Glomerular visceral epithelial cell (primary cell): Measurements from ENCODE around the gene SNX15.
"Not testable (repeated sequence)": the region's sequence is repeated elsewhere in the genome, so short reads cannot be mapped to it uniquely, and the experiment has no call there.

ENCODE experiments used
- DNase-seq: peaks from one replicate; pipeline ENCODE4 v3.0.0-alpha.2; 2016; ENCODE audit errors: extremely low spot score

The SNX15 gene

DNA sequence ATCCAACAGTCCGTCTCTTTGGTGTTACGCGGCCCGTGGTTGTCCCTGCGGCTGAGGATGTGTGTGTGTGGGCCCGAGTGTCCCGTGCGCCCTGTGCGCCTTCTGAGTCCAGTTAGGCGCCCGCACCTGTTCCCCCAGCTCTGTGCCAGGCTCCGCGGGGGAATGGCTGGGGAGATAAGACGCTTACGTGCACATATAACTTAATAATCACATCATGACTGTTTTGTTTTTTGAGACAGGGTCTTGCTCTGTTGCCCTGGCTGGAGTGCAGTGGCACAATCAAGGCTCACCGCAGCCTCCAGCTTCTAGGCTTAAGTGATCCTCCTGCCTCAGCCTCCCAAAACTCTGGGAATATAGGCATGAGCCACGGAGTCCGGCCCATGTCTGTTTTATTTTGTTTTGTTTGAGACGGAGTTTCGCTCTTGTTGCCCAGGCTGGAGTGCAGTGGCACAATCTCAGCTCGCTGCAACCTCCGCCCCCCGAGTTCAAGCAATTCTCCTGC is 12.5 kb upstream of the SNX15 start:
- DNase-seq, result no peak

DNA sequence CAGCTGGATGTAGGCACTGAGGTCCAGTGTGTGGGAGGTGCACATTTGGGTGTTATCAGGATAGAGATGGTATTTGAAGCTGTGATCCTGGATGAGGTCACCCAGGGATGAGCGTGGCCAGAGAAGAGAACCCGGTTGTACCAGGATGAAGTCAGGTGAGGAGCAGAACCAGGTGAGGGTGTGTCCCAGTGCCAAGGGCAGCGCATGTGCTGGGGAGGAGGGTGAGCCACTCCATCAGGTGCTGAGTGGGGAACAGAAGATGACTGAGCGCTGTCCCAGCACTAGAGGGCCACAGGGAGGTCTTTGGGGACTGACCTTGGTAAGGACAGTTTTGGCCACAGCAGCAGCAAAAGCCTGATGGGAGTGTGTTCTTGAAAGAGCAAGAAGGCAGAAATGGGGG is 10.5 kb upstream of the SNX15 start:
- no peak for DNase-seq

DNA sequence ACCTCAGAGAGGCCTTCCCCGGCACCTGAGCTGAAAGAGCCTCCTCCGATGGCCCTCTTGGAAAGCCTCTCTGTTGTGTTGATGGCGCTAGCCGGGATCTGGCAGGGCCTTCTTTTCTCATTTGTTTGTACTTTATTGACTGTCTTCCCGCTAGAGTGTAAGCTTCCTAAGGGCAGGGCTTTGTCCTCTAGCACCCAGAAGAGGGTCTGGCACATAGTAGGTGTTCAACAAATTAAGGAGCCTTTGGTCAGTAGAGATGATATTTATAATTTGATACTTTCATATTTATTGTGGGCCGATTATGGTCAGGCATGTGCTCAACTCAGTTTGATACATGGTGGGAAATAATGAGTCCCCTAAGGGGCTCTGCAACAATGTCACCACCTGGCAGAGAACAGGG is 9.3 kb upstream of the SNX15 start:
- DNase-seq, result no peak

DNA sequence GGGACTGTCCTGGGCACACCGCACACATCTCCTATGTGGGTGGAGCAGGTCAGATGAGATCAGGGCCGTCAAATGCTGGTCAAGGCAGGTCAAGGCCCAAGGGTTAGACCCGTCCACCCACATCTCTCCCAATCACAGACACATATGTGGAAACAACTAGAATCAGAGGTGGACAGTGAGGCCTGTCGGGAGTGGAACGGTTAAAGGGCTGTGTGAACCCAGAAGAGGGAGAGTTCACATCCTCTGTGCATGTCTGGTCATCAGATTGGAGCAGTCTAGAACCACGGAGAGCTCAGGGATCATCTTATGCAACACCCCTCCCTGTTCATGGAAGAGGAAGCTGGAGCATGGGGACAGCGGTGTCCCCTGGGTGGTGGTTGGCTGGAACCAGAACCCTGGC is 7.4 kb upstream of the SNX15 start:
- DNase-seq, result no peak

DNA sequence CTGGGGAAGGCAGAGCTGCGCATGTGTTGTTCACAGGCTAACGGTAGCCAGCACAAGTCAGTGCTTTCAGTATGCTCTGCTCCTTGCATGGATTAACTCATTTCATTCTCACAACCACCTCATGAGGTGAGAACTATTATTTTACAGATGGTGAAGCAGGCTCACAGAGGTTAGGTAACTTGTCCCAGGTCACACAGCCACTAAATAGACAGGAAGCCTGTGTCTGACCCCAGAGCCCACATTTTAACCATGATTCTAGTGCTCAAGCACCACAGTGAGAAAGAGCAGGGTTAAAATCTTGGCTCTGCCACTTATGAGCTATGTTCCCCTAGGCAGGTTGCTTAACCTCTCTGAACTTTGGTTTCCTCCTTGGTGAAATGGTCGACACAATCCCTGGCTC is 6.2 kb upstream of the SNX15 start:
- DNase-seq, result no peak

DNA sequence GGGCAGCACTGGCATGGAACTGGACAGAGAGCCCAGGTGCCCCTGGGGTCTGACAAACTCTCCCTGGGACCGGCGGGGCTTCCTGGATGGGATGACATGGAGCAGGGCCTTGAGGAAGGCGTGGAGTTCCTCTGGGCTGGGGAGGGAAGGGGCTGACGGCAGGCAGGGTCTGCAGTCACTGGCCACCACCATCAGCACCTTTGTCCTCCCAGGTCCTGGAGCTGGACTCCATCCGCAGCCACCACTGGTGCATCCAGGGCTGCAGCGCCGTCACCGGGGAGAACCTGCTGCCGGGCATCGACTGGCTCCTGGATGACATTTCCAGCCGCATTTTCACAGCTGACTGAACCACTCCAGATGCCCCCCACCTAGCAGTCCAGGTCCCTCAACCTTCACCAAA is 5.7 kb upstream of the SNX15 start:
- DNase-seq, result no peak

DNA sequence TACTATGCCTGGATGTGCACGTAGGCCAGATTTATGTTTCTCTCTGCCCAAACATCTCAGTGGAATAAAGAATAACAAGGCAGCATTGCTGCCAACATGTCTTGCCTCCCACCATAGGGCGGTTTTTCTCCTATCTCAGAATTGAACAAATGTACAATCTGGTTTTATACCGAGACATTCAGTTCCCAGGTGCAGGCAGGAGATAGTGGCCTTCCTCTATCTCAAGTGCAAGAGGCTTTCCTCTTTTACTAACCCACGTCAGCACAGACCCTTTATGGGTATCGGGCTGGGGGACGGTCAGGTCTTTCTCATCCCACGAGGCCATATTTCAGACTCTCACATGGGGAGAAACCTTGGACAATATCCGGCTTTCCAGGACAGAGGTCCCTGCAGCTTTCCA is 3.7 kb upstream of the SNX15 start:
- not testable (repeated sequence) for DNase-seq

DNA sequence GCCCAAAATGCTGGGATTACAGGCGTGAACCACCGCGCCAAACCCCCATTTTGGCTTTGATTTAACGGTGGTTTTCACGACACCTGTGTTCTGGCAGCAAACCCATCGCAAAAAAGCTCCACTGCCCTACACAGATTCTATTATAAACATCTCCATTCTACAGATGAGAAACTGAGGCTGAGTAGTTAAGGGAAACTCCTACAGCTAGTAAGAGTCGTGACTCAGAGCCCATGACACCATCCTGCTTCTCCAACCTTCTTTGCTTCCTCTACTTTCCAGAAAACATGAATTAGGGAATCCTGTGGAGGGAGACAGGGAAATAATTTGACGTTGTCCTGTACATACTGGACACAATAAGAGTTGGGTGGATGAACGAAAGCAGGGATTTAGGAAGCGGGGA is 429 bp upstream of the SNX15 start:
- DNase-seq, result no peak

DNA sequence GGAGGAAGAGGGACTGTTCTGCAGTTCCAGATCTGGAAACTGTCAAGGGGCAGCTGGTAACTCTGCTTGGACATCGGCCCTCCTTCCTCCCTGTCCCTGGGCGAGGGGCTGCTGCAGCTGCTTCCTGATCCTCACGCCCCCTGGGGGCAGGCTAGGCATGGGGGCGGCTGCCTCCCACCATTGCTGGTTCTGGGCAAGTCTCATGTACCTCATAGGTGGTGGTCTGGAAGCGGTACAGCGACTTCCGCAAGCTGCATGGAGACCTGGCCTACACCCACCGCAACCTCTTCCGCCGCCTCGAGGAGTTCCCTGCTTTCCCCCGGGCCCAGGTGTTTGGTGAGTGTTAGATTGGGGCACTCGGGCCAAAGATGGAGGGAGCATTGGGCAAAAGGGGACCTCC is 5.0 kb downstream of the SNX15 start:
- DNase-seq, result no peak

DNA sequence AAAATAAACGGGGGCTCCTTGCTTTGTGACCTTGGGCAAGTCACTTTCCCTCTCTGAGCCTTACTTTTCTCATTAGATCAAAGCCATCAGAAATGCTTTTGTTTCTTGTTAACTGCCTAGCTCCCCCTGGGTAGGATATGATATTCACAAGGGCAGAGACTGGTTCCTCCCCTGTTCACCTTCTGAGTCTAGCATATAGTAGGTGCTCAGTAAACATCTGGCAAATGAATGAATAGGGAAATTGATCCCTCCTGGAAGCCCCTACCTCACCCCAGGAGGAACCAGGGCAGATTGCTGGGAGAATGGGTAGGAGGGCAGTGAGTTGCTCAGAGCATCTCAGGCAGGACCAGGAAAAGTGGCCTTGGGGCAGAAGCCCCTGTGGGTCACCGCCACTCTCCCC is 7.2 kb downstream of the SNX15 start:
- DNase-seq, result no peak

DNA sequence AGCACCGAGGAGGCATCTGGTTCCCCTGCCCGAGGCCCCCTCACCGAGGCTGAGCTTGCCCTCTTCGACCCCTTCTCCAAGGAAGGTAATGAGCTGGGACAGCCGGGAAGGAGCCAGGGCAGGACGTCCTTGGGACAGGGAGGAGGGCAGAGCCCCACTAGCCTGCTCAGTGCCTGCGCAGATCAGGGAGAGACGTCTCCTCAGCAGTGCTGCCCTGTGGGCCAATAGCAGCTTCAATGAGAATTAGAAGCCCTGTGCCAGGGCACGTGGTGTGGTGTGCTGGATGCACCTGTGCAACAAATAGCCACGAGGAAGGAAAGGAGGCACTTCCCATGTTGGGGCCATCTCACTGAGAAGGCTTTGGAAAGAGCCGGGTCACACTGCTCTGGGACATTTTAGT is 8.3 kb downstream of the SNX15 start:
- DNase-seq, result no peak

DNA sequence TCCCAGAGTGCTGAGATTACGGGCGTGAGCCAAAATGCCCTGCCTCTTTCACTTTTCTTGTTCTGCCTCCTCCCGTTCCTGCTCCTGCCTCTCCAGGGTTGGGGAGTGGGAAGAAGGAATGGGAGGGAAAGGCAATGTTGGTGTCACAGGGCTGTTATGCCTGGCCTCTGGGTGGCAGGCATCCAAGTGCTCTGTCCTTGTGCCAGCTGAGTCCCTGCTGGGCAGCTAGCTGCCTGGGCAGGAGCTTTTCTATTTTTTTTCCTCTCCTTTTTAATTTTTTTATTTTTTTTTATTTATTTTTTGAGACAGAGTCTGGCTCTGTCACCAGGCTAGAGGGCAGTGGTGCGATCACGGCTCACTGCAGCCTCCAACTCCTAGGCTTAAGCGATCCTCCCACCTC is 9.7 kb downstream of the SNX15 start:
- no peak for DNase-seq

DNA sequence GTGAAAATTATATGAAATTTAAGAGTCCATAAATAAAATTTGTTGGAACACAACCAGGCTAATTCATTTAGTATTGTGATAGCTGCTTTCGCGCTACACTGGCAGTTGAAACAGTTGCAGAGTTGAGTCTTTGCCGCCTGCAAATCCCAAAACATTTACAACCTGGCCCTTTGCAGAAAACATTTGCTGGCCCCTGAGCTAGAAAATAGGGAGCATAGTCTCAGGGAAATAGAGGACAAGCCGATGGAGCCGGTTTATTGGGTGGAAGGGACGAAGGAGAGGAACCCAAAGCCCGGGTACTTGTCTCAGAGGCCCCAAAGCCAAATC is 13.2 kb downstream of the SNX15 start:
- DNase-seq, result no peak

DNA sequence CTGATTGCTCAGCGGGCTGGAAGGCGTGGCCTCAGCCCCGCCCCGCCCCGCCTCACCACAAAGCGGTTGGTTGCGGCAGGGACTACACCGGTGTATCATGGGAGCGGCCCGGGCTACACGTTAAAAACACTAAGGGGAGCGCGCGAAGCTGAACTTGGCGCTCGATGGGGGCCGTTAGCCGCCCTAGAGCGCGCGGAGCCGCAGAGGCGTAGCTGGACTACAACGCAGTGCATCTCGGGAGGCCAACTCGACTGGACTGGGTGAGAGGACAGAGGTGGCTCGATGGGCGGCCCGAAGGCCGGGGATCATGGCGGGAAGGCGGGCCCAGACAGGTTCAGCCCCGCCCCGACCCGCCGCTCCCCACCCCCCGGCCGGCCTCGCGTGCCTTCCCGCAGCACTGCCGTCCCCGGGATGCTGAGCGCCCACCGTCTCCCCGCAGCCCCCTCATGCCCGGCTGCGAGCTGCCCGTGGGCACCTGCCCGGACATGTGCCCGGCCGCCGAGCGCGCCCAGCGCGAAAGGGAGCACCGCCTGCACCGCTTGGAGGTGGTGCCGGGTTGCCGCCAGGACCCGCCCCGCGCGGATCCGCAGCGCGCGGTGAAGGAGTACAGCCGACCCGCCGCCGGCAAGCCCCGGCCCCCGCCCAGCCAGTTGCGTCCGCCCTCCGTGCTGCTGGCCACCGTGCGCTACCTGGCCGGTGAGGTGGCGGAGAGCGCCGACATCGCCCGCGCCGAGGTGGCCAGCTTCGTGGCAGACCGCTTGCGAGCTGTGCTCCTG is 13.8 kb downstream of the SNX15 start, which contains the start of gene SAC3D1:
Gene SAC3D1, plus strand, starts transcription at position 364 of the 776 bp plus-strand sequence. Its CDS starts 83 bp downstream, at position 447.
- DNase-seq, result peak; percentile 95

DNA sequence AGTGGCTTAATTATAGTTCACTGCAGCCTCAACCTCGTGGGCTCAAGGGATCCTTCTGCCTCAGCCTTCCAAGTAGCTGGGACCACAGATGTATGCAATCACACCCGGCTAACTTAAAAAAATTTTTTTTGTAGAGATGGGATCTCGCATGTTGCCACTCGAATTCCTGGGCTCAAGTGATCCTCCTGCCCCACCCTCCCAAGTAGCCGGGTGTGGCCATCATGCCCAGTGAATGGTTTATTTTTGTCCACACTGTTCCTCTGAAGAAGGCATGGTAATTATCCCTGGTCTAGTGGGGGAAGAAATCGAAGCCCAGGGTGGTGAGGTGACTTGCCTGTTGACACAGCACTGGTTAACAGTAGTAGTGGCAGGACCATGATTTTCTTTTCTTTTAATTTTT is 15.7 kb downstream of the SNX15 start:
- no peak for DNase-seq

DNA sequence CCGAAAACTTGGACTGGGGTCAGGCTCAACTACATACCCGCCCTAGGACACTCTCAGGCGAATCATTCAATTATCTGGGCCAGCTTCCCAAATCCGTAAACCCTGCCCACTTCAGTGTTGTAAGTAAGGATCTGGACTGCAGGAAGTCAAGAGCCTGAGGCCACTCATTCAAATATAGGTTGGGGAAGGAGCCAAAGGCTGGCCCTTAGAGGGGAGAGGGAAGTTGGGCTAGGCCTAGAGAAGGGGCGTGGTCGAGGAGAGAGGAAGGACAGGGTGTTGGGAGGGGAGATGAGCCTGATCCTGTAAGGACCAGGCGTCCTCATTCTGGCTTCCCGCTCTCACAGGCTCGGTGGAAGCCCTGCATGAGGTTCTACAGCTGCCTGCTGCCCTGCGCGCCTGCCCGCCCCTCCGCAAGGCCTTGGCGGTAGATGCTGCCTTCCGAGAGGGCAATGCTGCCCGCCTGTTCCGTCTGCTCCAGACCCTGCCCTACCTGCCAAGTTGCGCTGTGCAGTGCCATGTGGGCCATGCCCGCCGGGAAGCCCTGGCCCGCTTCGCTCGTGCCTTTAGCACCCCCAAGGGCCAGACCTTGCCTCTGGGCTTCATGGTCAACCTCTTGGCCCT is 16.8 kb downstream of the SNX15 start:
- DNase-seq, result no peak

DNA sequence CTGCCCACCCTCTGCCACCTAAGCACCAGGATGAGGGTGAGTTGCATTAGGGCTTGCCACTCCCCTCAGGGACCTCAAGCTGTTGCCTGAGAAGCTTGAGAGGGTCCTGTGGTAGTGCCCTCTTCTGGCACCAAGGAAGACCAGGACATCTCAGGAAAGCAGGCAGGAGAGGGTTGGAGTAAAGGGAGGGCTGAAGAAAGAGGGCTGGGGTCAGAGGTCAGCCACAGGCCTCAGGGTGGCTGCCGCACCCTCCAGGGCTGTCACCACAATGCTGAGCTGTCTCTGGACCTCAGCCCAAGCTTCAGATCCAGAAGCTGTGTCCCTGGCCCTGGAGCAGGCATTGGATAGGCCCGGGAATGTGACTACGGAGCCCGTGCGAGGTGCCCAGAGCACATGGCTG is 17.8 kb downstream of the SNX15 start:
- DNase-seq, result no peak

DNA sequence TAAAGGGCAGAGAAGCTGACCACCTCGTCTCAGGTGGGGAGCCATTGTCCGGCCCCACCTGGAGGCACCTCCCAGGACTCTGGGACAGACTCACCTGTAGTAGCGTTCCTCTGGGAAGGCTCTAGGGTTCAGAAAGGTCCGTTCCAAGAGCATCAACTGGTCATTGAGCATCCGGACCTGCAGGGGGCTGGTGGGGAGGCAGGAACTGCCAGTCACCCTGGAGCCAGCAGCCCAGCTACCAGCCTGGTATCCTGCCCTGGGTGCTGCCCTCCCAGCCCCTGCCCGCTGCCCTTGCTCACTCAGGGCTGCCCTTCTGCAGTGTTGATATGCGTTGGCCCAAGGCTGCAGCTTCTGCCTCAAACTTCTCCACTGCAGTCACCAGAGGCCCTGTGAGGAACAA is 18.5 kb downstream of the SNX15 start:
- no peak for DNase-seq

DNA sequence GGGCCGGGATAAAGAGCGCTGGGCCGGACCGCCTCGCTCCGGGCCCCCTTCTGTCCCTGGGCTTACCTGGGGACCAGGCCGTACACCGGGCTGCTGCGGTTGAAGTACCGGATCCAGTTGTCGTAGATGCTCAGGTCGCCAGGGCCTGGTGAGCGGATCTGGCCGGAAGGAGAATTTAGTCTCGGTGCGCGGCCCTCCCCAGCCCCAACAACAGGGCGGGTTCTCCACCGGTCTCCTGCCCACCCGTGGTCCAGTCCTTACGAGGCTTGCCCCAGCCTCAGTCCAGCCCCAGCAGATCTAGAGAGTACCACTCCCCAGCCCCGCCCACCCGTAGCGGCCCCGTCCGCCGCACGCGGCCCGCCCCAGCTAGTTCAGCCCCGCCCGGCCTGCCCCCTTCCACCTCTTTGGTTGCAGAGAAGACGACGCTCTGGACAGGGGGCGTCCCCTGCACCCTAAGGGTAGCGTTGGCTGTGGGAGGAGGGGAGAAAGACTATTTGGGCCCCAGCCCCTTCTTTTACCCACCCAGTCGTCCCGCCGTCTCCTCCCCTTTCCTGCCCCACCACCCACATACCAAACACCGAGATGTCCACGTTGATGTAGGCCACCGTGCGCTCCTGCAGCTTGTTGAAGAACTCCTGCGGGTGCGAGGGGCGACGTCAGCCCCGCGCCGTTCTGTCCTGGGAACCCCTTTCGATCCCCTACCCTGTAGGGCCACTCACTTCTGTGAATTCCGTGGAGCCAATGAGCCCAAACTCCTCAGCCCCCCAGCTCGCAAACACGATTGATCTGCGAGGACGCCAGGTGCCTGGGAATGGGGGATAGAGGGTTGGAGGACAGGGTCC is 20.6 kb downstream of the SNX15 start:
- no peak for DNase-seq

DNA sequence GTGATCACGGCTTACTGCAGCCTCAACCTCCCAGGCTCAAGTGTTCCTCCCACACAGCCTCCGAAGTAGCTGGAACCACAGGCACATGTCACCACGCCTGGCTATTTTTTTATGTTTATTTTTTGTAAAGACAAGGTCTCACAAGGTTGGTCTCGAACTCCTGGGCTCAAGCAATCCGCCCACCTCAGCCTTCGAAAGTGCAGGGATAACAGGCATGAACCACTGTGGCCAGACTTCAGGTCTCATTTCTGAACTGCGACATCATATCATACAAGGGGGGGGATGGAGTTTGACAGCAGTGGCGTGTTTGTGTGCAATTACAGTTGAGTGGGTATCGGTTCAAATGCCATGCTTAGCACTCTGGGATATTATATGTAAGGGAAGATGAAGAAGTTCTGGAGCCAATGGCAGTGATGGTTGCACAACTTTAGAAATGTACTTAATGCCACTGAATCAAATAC is 24.2 kb downstream of the SNX15 start:
- no peak for DNase-seq

DNA sequence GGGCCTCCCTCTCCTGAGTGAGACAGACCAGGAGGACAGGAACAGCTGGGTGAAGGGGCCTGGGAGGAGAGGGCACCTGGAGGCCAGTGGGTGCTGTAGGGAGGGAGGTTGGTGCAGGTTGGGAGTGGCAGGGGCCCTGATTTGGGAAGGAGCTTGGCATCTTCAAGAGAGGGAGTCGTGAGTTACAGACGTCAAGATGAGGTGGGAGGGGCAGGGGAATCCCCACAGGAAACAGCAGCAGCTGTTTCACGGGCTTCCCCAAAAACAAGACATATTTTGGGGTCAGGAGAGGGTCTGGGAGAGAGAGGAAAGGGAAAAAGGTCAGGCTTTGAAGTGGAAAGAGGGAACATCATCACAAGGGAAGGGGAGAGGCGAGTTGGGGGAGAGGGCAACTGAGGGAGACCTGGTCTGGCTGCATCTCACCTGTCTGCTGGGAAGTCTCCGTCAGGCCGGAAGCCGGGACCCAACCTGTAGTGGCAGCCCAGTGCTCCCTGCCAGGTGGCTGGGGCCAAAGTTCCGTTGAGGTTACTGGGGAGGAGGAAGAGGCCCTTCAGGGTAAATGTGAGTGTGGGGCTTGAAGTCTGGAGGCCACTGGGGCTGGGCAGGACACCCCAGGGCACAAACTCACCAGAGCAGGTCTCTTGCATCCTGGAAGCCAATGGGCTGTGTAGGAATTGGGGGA is 26.7 kb downstream of the SNX15 start:
- no peak for DNase-seq

DNA sequence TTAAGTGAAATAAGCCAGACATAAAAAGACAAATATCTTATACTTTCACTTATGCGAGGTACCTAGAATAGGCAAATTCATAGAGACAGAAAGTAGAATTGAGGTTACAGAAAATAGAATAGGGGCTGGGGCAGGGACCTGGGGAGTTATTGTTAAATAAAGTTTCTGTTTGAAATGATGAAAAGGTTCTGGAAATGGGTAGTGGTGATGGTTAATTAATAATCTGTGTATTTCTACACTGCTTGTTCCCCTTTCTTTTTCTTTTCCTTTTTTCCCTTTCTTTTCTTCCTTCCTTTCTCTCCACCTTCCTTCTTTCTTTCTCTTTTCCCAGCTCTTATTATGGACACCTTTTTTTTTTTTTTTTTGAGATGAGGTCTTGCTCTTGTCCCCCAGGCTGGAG is 28.3 kb downstream of the SNX15 start:
- no peak for DNase-seq
